Raji (cell line): ENCODE results near the gene MAP3K1.

Source experiments
- POLR2A ChIP-seq: IDR thresholded peaks from 2 replicates; pipeline ENCODE4 v1.6.1; 2011; ENCODE audit warnings: low read depth, low read length, control low read depth; ENCODE audit not compliant: insufficient read depth

Gene MAP3K1

DNA sequence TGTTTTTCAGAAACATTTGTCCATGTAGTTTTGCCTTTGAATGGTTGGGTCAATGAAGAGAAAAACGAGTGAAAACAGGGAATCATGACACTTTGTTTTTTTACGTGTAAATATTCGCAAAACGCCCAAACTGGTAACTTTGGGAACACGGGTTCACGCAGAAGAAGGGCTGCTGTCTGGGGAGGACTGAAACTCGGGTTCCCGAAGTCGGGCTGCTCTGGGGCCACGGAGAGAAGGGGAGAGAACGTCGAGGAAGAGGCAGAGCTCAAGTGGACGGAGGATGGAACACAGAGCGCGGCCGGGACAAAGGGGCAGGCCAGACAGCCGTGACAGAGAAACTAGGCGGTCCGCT lies 93.6 kb downstream of the MAP3K1 start:
- TF ChIP-seq POLR2A, result no peak

- peak; percentile 93 for TF ChIP-seq POLR2A
These were observed 94.2 kb downstream of the MAP3K1 start, which contains the start of gene SETD9 for GRCh38 chr5:56909294-56910209. TSS of gene SETD9 (plus strand) at chr5:56909596. CDS start at chr5:56909646, 50 bp downstream.

DNA sequence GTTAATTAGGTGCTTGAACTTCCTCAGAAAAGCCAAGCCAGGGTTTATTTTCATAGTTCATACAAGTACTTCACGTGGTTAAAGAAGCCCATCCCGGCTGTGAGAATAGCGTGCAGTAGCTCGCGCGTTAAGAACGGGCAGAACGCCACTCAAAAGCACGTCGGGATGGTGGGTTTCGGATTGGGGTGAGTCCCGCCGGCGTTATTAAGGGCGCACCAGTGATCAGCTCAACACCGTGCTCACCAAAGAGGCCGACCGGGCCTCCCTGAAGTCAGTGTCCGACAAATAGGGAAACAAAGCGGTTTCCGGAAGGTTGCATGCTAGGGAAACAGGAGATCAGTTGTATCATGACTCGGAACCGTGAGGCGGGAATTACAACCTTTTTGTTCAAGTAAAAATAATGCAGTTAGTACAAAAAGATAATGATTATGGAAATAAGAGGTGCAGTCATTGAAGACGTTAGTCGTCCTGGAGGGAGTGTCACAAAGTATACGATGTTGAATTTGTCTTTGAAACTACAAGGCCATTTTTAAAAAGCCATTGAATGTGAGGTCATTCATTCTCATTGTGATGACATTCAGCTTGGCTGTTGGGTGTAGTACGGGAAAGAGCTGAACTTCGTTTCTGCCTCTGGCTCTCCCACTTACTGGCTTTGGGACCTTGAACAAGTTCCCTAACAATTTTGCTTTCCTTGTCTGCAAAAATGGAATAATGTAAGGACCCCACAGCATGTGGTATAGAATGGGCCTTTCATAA lies 95.0 kb downstream of the MAP3K1 start:
- TF ChIP-seq POLR2A, result no peak

DNA sequence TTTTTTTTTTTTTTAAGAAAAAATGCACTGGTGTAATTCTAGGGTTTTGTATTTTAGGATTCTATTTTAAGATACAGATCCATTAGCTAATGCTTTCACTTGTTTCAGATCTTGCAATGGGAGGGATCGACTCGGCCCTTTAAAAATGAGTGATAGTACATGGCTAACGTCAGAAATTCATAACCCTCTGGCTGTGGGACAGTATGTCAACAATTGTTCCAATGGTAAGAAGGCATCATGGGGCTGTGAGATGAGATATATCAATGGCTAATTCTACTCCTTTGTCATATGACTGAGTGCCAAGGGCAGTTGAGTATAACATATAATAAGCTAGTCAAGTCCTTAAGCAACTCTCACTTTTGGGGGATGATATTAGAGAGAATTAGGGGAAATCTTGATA lies 98.4 kb downstream of the MAP3K1 start:
- TF ChIP-seq POLR2A, result no peak

GRCh38 chr5:56914678-56915077 lies 99.3 kb downstream of the MAP3K1 start:
- no peak for TF ChIP-seq POLR2A

GRCh38 chr5:56917534-56917933 lies 102.2 kb downstream of the MAP3K1 start:
- TF ChIP-seq POLR2A, result no peak

DNA sequence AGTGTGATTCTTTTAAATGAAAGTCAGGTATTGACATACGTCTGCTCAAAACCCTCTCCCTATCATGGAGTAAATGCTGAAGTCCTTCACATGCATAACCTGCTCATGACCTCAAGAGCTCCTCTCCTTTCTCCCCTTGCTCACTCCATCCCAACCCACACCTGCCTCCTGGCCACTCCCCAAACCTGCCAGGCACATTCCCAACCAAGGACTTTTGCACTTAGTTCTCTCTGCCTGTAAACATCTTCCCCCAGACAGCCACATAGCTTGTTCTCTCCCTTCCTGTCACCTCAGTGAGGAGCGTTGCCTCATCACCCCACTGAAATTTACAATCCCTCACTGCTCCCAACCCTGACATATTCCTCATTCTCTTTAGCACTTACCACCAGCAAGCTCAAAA lies 102.7 kb downstream of the MAP3K1 start:
- TF ChIP-seq POLR2A, result no peak

- TF ChIP-seq POLR2A, result no peak
These were observed 104.8 kb downstream of the MAP3K1 start for GRCh38 chr5:56919942-56920662.

GRCh38 chr5:56922922-56923321 lies 107.6 kb downstream of the MAP3K1 start:
- no peak for TF ChIP-seq POLR2A

DNA sequence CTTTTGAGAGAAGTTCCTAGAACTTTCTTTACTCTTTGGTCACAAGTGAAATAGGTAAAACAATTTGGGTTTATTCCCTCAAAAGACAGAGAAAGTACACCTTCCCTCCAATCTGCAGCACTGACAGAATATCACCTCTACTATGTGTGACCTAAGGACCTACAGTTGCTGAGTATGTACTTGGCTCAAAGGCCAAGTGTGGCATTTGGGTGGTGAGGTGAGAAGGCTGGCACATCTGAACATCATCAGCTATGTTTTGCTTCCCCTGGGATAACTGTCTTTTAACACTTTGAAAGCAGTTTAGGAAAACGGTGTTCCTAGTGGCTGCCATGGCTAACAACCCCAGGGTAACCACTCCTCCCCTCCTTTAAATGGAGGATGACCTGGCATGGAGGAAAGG lies 119.0 kb downstream of the MAP3K1 start:
- TF ChIP-seq POLR2A, result no peak

DNA sequence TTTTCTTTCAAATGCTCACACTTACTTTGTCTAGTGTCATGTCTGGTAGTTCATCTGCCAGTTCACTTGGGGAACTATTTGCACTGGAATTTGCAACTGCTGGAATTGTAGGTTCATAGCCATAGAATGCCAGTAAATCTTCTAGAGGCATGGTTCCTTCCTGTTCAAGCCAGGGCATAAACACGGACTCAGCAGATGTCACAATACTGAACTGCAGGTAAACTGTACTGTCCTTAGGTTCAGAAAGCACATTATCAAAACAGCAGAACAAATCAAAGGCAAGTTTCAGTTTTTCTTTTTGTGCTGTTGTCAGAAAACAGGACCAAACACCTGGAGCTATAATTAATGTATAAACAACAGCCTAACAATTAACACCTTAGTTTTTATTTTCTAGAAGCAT lies 123.5 kb downstream of the MAP3K1 start:
- no peak for TF ChIP-seq POLR2A

DNA sequence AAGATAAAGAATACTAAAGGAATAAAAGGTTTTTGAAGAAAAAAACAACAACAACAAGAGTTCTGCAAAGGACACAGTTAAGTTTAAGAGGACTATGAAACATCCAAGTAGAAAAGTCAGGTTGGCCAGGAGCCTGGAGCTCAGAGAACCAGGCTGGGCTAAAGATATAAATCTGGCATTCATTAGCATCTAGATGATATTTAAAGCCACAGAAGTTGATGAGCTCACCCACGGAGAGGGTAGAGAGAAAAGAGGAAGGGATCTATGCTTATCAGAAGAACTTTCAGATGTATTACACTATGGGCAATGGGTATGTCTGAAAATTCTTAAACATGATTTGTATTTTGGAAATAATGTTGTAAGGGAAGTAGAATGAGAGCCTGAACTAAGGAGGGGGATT lies 126.6 kb downstream of the MAP3K1 start:
- no peak for TF ChIP-seq POLR2A
